NB4 (cell line): ENCODE results near the gene MEP1B.
"Not testable (repeated sequence)": the region's sequence is repeated elsewhere in the genome, so short reads cannot be mapped to it uniquely, and the experiment has no call there.

Source experiments
- DNase-seq: peaks from one replicate; pipeline ENCODE4 v3.0.0; 2010; ENCODE audit warnings: low read depth
- H3K4me3 ChIP-seq: one replicate; pipeline ENCODE4 v1.5.1; 2011; ENCODE audit warnings: mild to moderate bottlenecking, low read depth, low read length, moderate library complexity
- CTCF ChIP-seq: IDR thresholded peaks from one replicate; pipeline ENCODE4 v1.5.1; 2012; ENCODE audit warnings: low read depth, low read length
- MYC ChIP-seq: IDR thresholded peaks from 2 replicates; pipeline ENCODE4 v1.6.1; 2011; ENCODE audit warnings: low read depth, low read length
- POLR2A ChIP-seq: IDR thresholded peaks from 2 replicates; pipeline ENCODE4 v1.6.1; 2011; ENCODE audit warnings: mild to moderate bottlenecking; ENCODE audit not compliant: insufficient read length; ENCODE audit errors: extremely low read depth
- TF ChIP-seq, protein P1 (sequence below): IDR thresholded peaks from 2 replicates; pipeline ENCODE4 v1.6.1; 2011; ENCODE audit warnings: low read depth, low read length

The MEP1B gene

GRCh38 chr18:32175265-32175664, 14.6 kb upstream of the MEP1B start:
- no peak overlapping the region for H3K4me3 ChIP-seq
- no peak for DNase-seq
- TF ChIP-seq, protein P1, sequence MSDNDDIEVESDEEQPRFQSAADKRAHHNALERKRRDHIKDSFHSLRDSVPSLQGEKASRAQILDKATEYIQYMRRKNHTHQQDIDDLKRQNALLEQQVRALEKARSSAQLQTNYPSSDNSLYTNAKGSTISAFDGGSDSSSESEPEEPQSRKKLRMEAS: no peak
- TF ChIP-seq MYC (no peak), CTCF (no peak), POLR2A (no peak)

DNA sequence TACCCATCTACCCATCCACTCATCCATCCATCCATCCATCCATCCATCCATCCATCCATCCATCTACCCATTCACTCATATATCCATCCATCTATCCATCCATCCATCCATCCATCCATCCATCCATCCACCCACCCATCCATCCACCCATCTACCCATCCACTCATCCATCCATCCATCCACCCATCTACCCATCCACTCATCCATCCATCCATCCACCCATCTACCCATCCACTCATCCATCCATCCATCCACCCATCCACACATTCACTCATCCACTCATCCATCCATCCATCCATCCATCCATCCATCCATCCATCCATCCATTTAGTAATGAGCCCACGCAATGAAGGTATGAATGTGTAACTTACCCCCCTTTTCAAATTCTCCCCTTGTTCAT, 13.1 kb upstream of the MEP1B start:
- not testable (repeated sequence) for DNase-seq

GRCh38 chr18:32177530-32177929, 12.3 kb upstream of the MEP1B start:
- DNase-seq: no peak
- H3K4me3 ChIP-seq: no peak overlapping the region
- TF ChIP-seq POLR2A (no peak), CTCF (no peak), MYC (no peak)
- TF ChIP-seq, protein P1: no peak

More for the DNA sequence above, 13.1 kb upstream of the MEP1B start:
- not testable (repeated sequence) for H3K4me3 ChIP-seq

GRCh38 chr18:32183503-32183902, 6.3 kb upstream of the MEP1B start:
- H3K4me3 ChIP-seq: no peak overlapping the region
- no peak for TF ChIP-seq POLR2A
- TF ChIP-seq, protein P1: no peak
- no peak for TF ChIP-seq CTCF
- TF ChIP-seq MYC: no peak
- DNase-seq: no peak

DNA sequence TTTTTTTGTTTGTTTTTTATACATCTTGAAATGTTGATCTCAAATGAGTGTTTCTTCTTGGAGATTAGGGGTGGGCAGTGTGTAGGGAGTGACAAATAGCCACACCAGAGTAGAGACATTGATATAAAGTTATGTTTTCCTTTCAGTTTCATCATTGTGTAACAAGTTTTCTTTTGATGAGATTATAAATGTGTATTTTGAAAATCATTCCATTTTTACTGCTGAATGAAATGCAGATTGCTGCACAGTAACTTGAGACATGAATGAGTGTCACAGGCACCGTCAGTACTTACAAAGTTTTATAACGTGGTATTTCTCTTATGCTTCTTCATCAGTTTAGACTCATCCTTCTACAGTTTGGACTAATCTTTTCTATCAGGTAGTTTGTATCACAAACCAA, 370 bp downstream of the MEP1B start:
- DNase-seq: no peak
- TF ChIP-seq, protein P1: no peak
- TF ChIP-seq CTCF: no peak
- TF ChIP-seq MYC: no peak
- no peak for TF ChIP-seq POLR2A
- H3K4me3 ChIP-seq: no peak overlapping the region

DNA sequence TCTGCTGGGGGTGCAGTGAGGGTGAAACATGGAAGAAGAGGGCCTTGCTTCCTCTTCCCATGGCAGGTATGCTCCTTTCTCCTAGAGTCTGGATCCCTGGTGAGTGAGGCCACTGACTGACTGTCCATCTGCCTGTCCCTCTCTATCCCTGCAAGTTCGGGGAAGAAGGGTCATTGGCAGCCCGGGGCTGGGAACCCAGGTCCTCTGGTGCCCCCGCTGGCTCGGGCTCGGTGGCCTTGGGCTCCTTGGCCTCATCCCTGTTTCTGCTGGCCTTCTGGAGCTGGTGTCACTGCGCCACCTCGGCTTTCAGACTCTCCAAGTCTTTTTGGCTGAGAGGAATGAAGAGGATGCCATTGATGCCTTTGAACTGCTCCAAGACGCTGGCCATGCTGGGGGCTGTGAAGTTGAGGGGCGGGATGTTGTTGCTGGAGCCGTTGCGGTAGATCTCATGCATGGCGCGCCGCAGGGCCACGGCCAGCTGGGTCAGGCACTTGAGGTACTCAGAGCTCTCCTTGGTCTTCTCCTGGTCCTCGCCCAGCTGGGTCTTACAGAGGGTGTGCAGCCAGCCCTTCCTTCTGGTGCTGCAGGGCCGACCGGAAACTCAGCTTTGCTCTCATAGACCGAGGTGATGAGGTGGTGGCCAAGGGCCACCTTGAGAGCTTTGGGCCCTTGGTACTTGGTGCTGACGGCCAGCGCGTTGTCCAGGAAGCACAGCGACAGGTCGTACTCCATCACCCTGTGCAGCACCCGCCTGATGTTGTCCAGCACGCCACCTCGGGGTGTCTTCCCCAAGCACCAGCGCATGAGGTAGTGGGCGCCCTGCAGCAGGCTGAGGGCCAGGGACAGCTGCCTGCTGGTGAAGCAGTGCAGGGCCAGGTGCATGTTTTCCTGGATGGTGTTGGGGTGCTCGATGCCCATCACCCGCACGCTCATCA, 6.3 kb downstream of the MEP1B start:
- H3K4me3 ChIP-seq: no peak overlapping the region
- no peak for DNase-seq
- TF ChIP-seq POLR2A (no peak), MYC (no peak), CTCF (no peak)
- TF ChIP-seq, protein P1: no peak
